GM19351 (cell line): ENCODE results near the gene ZNF418.

Experiments
- ATAC-seq: cut with Tn5 transposase; IDR thresholded peaks from one replicate; pipeline ENCODE4 v1.9.1; 2021; ENCODE audit warnings: mild to moderate bottlenecking, moderate library complexity; ENCODE audit not compliant: unreplicated experiment

Gene ZNF418

DNA sequence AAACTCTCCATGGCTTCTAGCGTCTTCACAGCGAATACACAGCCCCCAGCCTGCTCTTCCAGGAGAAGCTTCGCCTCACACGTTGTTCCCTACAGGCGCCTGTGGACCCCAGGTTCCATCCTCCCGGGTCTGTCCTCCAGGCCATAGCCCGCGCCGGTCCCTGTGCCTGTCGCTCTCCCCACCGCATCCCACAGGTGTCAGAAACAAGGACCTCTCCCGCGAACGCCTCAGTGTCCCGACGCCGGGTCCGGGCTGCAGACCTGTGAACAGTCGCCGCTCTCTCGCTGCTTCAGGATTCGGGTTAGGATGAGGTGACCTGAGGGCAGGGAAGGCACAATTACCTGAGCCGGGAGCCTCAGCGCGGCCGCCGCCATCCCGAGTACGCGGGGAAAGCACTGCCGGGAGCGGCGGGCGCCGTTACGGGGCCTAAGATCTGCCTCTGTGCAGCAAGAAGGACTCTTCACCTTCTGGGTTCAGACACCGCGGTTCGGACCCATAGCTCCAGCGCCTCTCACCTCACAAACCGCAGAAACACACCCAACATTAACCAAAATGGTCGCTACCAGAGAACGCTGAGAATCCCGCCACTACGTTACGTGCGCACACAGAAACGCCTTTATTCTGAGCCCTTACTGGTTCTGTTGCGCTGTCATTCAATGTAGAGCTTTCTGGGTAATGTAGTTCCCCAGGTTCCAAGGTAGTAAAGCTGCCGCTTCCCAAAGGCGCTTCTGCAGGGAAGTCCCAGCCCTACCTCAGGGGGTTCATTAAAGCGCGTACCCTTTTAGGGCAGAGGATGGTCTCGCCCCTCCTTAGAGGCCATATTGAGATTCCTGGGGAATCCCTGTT, at the start of gene ZNF418:
Gene ZNF418 (minus strand): TSS at position 583 of the 846 bp plus-strand sequence. CDS start 1,580 bp downstream, outside the sequence.
- ATAC-seq = no peak

DNA sequence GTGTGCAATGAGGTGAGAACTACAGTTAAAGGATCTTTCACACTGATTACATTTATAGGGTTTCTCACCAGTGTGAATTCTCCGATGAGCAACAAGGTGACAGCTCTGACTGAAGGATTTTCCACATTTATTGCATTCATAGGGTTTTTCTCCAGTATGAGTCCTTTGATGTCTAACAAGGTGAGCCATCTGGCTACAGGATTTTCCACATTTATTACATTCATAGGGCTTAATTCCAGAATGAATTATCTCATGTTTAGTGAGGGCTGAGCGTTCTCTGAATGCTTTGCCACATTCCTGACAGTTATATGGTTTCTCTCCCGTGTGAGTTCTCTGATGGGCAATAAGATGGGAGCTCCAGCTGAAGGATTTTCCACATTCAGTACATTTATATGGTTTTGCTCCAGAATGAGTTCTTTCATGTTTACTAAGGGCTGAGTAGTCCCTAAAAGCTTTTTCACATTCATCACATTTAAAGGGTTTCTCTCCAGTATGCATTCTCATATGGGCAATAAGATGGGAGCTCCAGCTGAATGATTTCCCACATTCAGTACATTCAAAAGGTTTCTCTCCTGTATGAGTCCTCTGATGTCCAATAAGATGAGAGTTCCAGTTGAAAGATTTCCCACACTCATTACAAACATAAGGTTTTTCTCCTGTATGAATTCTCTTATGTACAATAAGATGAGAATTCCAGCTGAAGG, 43.5 kb upstream of the ZNF418 start:
- ATAC-seq = no peak

- no peak for ATAC-seq
Observed at GRCh38 chr19:57974434-57974833, 39.2 kb upstream of the ZNF418 start, which contains the start of gene C19orf18. C19orf18 (minus strand) TSS chr19:57974534; CDS start chr19:57974432, 102 bp downstream.

DNA sequence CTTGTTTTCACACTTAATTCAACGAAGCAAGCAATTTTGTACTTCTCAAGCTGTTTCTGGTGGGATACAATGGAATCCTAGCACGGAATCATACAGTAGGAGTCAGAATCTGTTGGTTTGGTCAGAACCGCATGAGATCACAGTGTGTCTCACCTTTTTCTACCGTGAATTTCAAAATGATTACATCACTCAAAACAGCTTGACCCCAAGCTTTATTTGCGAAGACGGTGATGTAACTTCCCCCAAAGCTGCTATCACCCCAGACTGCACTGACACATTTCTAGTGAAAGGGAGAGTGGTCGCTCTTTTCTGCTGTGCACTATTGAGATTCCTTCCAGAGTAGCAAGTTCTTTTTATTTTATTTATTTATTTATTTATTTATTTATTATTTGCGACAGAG, 29.6 kb upstream of the ZNF418 start:
- ATAC-seq = no peak

- ATAC-seq = no peak
Observed at GRCh38 chr19:57961785-57962184, 26.6 kb upstream of the ZNF418 start.

GRCh38 chr19:57954996-57955395, 19.8 kb upstream of the ZNF418 start:
- no peak for ATAC-seq

DNA sequence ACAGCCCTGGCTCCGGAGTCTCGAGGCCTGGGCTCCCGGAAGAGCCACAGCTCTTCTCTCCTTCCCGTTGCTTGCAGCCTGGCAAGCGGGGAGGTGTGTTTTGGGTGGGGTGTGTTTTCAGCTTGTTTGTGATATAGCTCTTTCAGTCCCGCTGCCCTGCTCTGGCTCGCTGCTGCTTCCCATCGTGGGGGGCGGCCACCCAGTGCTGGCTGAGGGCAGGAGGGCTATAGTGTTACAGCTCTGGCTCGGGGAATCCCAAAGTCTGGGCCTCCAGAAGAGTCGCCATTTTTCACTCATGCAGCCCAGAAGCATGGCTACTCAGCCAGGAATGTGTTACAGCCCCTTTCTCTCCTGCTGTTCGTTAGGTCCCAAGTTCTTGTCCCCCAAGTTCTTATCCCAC, 14.5 kb upstream of the ZNF418 start:
- no peak for ATAC-seq

DNA sequence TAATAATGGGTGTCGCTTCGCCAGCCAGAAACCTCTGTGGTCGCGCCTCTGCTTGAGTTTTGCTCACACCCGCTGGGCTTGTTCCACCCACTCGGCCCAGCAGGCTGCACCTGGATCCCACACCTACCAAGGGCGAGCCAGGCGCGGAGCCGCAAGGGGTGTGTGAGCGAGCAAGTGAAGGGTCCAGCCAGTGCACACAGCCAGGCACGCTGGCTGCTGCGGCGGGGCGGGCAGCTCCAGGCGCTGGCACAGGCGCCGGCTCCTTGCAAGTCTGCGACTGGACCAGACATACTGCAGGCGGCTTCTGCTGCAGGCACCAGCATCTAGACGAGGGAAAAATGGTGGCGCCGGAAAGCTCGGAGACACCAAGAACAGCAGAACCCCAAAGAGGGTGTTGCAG, 14.1 kb upstream of the ZNF418 start:
- no peak for ATAC-seq

GRCh38 chr19:57947419-57948134, 12.4 kb upstream of the ZNF418 start, which contains the start of gene ZNF256:
ZNF256 (minus strand) TSS chr19:57947706; CDS start chr19:57947474, 232 bp downstream.
- peak; percentile 93 for ATAC-seq

- no peak for ATAC-seq
Observed at GRCh38 chr19:57947088-57947418, 11.9 kb upstream of the ZNF418 start.

DNA sequence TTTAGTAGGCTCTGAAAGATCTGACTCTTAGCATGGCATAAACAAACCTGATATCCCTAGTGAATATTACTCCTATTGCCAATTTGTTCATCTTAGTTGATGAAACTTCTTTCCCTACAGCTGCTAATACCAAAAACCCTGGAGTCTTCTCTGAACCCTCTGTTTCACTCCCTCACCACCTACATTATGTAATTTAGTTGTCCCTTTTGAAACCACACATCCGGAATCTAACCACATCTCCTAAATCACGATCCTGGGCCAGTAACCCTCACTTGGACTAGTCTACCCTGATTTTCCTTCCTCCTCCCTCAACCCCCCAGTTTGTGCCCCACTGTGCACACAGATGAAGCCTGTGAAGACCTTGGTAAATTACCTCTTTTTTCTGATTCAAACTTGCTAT, 11.1 kb upstream of the ZNF418 start:
- no peak for ATAC-seq

- no peak for ATAC-seq
Observed at GRCh38 chr19:57941593-57941992, 6.4 kb upstream of the ZNF418 start.

DNA sequence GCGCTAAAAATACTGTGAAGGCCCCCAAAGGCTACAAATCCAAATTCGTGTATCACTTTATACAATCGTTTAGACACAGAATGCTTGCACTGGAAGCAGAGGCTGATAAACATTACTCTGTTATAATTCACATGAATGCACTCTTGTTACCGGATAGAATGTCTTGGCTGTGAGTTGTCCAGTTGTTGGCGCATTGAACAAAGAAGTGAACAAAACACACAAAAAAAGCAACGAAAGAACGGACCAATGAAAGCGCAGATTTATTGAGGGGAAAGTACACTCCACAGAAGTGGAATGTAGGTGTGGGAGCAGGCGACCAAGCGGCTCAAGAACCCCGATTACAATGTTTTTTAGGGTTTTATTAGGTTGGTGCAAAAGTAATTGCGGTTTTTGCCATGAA, 529 bp upstream of the ZNF418 start:
- ATAC-seq = no peak

GRCh38 chr19:57927587-57927986, 7.6 kb downstream of the ZNF418 start:
- no peak for ATAC-seq

DNA sequence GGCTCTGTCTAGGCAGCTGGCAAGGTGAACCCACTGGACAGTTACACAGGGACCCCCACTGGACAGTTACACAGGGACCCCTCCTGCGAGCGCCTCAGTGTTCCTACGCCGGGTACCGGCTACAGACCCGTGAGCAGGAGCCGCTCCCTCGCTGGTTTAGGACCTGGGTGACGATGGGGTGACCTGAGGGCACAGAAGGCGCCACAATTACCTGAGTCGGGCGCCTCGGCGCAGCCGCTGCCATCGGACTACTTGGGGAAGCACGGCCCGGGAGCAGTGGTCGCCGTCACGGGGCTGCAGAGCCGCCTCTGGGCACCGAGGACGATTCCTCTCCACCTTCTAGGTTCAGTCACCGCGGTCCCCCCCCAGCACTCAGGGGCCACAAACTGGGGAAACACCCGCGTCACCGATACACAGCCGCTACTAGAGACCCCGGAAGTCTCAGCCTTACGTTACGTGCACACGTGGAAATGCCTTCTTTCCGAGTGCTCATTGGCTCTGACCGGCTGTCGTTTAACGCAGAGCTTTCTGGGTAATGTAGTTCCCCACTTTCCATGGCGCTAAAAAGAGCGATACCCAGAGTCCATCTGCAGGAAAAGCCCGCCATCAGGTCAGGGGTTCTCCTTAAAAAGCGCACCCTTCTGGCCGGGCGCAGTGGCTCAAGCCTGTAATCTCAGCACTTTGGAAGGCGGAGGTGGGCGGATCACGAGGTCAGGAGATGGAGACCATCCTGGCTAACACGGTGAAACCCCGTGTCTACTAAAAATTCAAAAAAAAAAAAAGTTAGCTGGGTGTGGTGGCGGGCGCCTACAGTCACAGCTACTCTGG, 18.8 kb downstream of the ZNF418 start, which contains the start of gene ZNF417:
Gene ZNF417 (minus strand): TSS at position 425 of the 828 bp plus-strand sequence. CDS start 181 bp downstream, at position 244.
- ATAC-seq = peak; percentile 98

DNA sequence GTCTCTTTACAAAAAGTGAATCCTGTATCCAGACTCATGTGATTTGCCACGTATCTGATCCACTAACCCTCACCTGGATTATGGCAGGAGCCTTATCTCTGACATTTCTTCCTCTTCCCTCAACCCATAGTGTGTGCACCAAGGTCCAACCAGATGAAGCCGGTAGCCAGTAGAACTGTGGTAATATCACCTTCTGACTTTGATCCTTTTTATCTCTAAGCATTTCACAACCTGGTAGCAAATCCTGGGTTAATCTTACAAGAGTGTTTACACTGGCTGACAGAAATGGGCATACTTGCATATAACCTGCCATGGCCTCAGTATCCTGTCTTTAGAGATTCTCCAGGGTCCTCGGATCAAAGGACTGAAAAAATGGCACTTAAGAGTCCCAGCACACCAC, 20.7 kb downstream of the ZNF418 start:
- no peak for ATAC-seq

GRCh38 chr19:57907394-57907793, 27.8 kb downstream of the ZNF418 start:
- ATAC-seq = no peak

DNA sequence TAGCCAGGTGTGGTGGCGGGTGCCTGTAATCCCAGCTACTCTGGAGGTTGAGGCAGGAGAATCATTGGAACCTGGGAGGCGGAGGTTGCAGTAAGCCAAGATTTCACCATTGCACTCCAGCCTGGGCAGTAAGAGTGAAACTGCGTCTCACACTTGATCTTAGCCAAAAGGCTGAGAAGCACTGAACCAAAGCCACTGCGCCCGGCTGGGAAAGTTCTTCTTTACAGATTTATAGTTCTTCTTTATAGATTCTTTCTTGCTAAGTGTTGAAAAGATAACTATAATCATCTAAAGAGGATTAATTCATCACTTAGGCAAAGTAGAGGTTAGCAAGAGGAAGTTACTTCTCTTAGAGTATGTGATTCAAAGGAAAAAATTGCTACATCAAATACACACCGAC, 29.9 kb downstream of the ZNF418 start:
- ATAC-seq = no peak

DNA sequence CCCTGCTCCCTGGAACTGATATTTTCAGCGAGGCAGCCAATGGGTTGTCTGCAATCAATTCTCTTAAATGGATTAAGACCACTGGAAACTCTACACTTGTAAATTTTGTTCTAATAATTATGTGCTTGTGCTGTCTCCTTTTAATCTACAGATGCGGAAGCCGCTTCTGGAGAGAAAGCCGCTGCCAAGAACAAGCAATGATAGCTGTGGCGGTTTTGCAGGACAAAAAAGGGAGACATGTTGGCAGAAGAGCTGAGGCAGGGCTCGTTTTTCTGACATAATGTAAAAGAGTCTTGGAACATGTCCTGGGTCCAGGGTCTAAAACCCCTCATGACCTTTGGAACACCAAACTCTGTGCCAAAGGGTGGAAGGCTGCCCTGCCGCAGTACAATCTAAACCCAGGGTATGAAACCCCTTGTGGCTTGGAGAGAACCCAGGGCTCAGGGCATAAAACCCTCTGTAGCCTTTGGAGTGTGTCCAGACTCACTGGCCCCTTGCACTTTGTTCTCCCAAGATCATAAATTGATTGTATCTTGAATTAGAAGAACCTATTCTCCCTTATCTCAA, 31.5 kb downstream of the ZNF418 start:
- no peak for ATAC-seq

DNA sequence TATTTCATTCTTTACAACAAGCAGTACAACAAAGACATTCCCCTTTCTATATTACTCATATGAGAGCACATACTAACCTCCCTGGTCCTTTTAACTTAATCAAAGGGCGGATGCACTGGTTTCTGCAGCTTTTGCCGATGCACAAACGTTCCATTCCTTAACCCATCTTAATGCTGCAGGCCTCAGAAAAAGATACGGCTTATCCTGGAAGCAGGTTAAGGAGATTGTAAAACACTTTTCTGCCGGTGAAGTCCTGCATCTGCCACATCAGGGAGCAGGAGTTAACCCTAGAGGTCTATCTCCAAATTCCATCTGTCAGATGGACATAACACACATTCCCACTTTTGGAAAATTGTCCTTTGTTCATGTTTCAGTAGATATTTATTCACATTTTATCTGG, 34.9 kb downstream of the ZNF418 start:
- ATAC-seq = no peak
